Left renal cortex interstitium (tissue), 4 donors: ENCODE results near the gene SH3TC1. TPM values are rescaled to one million over a fixed set of nuclear protein-coding genes. Genes with fewer than 3 reads are reported as not detected.

ENCODE experiments used
- DNase-seq, 4 donors: peaks; one replicate each; pipeline ENCODE4 v3.0.0-alpha.2; 2013; ENCODE audit warnings: low read depth in 4 of 4, low spot score in 2 of 4, missing footprints in 1 of 4
- polyA plus RNA-seq, 4 donors: library from polyadenylated mRNA; unstranded; fragments of 120-200 nt; gene quantifications; one replicate each; pipeline ENCODE4 v1.2.1, GENCODE V29; 2013; ENCODE audit not compliant: insufficient read length in 4 of 4

Gene SH3TC1
- polyA plus RNA-seq, 4 donors: 19.1 to 36.1 (median 26.5) TPM

GRCh38 chr4:8240211-8241041, 41.3 kb downstream of the SH3TC1 start:
- no peak for DNase-seq

GRCh38 chr4:8241211-8241779, 42.2 kb downstream of the SH3TC1 start:
- no peak for DNase-seq

GRCh38 chr4:8241895-8242696, 43.0 kb downstream of the SH3TC1 start:
- DNase-seq: peak; percentile 78 to 86 (median 84)

- DNase-seq: no peak
Measured at GRCh38 chr4:8242782-8243560, 43.9 kb downstream of the SH3TC1 start.

- DNase-seq: no peak
Measured at GRCh38 chr4:8244001-8244757, 45.1 kb downstream of the SH3TC1 start.

- DNase-seq: no peak
Measured at GRCh38 chr4:8244931-8245460, 45.9 kb downstream of the SH3TC1 start.

GRCh38 chr4:8245884-8246833, 47.1 kb downstream of the SH3TC1 start:
- DNase-seq: no peak

DNA sequence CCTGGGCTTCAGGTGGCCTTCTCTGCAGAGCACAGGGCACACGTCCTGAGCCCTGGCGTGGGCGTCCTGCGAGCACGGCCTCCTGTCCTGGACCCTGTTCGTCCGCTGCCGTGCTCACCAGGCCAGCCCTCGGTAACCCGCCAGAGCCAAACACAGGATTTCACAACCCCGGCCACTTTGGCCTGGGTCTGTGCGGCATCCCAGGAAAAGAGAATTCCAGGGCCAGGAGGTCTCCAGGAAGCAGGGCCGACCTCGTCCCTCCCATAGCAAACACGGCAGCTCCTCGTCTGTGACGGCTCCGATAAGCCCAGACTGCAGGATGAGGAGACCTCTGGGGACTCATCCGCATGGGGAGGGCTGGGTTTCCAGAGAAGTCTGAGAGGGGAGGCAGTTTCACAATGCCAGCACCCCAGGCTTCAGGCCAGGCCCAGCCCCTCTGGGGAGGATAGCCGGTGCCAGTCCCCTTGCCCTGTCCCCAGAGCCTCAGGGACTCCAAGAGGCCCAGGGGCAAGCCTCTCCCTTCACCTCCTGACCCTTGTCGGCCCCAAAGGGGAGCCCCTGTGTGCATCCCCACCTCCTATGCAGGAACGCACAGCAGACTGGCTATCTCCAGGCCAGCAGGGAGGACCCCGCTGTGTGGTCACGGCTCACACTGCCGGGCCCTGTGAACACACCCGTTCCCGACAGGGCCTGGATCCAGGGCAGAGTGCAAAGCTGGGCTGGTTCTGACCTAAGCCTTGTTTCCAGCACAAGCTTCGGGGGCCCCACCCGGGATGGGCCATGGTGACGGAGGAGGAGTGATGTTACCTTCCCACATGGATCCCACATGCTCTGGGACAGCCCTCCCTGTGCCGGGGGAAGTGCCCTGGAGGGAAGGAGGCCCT, 48.2 kb downstream of the SH3TC1 start:
- DNase-seq: no peak

DNA sequence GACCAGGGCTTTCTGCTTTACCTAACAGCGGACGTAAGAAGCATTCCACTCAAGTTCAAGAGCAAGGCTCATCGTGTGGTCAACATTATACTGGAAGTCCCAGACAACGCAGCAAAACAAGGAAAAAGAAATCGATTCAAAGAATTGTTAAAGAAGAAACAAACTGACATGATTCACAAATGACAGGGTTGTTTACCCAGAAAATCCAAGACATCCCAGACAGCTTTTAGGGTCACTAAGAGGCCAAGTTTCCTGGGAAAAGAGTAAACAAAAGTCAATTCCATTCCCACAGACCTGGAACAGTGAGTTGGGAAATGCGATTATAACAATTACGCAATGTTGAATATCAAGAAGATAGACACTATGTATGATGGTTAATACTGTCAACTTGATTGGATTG, 49.0 kb downstream of the SH3TC1 start:
- DNase-seq: no peak

- DNase-seq: no peak
Measured at GRCh38 chr4:8250227-8250626, 51.1 kb downstream of the SH3TC1 start.

DNA sequence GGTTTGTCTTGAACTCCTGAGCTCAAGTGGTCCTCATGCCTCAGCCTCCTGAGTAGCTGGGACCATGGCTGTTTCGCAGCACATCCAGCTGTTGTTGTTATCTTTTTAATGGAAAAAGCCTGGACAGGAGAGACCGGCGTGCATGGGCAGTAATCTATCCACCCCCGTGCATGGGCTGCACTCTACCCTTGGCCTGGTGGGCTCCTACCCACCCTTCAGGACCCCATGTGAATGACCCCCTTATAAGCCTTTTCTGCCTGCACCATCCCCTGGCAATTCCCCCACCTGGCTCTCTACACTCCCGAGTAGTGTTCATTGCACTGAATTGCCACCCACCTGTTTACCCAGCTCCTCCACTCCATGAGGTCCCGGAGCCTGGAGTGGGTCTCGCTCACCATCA, 51.5 kb downstream of the SH3TC1 start:
- DNase-seq: no peak

DNA sequence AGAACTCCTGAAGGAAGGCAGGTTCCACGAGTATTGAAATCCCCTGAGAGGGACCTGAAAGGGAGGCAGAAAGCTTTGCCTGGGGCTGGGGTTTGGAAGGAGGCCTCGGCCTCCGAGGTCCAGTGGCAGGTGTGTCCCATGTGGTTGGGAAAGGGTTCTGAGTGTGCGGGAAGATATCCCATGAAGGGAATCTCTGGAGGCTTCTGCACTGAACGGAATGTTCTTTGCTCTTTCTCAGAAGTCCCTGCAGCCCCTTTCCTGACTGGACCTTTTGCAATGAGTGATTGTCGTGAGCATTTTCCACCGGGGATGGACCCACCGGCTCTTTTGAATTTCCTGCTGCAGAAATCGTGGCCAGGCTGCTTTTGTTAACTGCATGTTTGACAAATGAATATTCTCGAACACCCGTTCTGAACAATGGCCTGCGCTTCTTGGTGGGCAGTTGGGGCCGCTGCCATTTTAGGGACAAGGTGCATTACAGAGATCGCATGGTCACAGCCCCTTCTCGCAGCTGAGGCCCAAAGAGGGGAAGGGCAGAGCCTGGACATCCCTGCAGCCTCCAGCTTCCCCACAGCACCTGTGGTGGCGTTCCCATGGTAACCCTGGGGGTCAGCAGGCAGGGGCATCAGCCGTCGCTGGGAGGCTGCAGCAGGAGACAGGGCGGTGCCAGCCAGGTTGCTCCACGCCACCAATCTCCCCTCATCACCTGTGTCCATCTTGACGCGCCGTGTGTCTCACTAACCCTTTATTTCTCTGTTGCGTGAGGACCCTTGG, 52.2 kb downstream of the SH3TC1 start:
- DNase-seq: no peak

DNA sequence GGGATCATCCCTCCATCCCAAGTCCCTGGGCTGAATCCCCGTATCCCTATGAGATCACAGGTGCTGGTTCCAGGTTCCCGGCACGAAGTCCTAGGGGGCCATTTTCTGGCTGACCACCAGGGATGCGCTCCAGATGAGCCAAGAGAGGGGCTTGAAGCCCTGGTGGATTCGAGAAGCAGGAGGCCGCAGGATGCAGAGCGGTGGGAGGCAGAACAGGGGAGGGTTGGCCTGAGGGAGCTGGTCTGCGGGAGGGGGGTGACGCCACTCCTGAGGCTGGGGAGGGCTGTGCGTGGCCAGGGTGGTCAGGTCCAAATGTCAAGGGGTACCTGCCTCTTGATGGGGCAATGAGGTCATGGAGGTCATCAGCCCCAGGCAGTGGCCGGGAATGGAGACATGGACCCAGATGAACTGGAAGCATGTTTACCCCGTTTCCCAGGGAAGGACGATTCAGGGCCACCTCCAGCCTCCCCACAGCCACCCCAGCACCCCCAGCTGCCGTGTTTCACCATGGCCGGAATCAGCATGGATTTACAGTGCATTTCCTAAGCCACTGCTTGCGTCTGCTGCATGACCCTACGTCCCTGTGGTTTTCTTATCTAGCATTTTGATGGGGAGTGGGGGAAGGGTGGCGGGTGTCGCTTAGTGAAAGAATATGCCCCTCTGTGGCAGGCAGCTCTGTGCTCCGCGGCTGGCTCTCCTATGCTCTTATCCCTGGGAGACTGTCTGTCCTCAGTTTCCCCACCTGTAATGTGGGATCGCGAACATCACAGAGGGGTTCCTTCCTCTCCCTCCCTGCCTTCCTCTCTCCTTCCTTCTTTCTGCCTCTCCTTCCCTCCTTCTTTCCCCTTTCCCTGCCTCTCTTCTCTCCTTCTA, 53.4 kb downstream of the SH3TC1 start:
- no peak for DNase-seq

DNA sequence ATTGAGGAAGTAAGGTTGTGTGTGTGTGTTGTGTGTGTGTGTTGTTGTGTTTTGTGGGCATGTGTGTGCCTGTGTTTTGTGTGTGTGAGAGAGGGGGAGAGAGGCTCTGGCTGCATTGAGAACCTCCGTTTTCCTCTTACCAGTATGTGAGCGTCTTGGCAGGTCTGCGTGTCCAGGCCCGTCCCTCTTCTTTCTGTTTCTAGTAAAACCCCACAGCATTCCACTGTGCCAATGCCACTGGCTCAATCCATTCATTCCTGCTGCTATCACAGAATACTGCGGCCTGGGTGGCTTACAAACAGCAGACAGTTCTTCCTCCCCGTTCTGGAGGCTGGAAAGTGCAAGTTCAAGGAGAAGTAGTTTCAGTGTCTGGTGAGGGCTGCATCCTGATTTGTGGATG, 55.0 kb downstream of the SH3TC1 start:
- no peak for DNase-seq

GRCh38 chr4:8255698-8256441, 56.8 kb downstream of the SH3TC1 start:
- no peak for DNase-seq
